Measurements from ENCODE around the gene KCNAB3.

DNA sequence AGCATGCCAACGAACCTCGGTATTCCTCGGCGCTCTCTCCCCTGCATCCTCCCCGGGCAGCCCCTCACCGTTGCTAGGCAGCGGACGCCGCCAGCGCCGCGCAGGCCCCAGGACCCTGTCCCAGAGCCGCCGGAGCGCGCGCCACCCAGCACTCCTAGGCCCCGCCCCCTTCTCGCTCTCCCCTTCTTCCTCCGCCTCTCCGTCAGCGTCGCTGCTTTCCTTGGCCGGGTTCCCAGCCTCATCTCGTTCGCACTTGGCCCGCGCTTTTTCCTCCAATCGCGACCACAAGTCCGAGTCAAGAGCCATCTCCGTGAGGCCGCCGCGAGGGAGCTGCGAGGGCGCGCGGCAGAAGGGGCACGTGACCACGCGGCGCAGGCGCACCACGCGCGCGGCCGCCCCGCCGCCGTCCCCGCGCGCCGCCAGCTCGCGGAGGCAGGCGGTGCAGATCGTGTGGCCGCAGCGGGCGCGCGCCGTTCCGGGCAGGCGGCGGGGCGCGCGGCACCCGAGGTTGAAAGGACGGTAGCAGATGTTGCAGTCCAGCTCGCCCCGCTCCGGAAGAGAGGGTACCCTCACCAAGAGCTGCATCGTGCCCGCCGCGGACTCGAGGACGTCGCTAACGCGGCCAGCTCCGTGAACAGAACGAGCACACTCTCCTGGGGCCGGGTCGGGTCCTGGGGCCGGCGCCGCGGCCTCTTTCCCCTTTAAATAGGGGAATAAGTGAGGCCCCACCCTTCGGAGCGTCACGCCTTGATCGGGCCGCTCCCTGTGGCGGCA, 13.9 kb downstream of the KCNAB3 start, which contains the start of gene RNF227:
- TF ChIP-seq CTCF (IDR thresholded peaks at IDR 0.05) (peak in 1 of 6 experiments; percentile 7), POLR2A (IDR thresholded peaks at IDR 0.05) (peak; percentile 6 to 81)
